Measurements from ENCODE around the gene ZNF605.
"Not testable (repeated sequence)": the region's sequence is repeated elsewhere in the genome, so short reads cannot be mapped to it uniquely, and the experiment has no call there.

ZNF605 gene

DNA sequence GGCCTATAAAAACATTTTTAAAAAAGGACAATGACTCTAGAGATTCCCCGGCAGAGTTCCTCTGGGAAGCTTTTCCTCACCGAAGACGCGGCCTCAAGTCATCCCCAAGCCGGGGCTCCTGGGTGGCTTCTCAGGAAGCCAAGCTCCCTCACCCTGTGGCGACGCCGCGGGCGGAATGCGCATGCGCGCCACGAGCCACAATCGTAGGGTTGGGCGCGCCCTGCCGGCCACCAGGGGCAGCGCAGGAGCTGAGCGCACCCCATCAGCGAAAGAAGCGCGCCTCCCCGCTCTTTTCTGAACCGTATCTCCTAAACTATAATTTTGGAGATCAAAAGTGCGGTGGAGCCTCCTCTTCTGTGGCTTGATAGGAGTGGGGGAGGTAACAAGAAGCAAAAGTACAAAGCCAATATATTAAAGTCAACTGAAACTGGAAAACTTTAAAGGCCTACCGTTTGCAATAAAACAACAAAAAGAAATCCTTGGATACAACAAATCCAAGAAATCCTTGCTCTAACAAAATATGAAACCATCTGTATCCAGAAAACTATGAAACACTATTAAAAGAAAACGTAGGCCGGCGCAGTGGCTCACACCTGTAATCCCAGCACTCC lies 51.3 kb downstream of the ZNF605 start:
- DNase-seq: no peak

DNA sequence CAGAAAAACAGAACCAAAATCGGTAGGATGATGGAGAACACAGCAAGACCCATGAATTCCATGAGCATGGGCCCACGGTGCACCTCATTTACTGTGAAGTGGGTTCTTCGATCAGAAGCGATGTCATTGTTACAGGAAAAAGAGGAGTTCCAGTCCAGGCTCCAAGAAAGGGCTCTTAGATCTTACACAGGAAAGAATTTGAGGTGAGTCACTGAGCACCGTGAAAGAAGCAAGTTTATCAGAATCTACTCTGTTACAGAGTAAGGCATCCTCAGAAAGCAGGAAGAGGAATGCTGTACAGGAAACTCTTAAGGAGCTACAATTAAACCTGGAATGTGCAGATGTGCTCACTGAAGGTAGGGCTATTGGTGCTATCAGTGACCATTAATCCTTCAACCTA lies 57.1 kb downstream of the ZNF605 start:
- no peak for DNase-seq

DNA sequence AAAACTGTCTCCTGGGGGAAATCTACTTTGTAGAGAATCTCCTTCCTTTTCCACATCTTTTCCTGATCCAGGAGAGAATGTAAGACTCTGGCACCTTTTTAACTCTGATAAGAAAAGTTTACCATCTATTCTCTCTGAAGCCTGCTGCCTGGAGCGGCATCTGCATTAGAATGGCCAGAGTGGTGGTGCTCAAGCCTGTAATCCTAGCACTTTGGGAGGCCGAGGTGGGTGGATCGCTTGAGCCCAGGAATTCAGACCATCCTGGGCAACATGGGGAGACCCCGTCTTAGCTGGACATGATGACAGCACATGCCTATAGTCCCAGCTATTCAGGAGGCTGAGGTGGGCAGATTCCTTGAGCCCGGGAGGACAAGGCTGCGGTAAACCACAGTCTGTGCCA lies 67.3 kb downstream of the ZNF605 start:
- DNase-seq: no peak

DNA sequence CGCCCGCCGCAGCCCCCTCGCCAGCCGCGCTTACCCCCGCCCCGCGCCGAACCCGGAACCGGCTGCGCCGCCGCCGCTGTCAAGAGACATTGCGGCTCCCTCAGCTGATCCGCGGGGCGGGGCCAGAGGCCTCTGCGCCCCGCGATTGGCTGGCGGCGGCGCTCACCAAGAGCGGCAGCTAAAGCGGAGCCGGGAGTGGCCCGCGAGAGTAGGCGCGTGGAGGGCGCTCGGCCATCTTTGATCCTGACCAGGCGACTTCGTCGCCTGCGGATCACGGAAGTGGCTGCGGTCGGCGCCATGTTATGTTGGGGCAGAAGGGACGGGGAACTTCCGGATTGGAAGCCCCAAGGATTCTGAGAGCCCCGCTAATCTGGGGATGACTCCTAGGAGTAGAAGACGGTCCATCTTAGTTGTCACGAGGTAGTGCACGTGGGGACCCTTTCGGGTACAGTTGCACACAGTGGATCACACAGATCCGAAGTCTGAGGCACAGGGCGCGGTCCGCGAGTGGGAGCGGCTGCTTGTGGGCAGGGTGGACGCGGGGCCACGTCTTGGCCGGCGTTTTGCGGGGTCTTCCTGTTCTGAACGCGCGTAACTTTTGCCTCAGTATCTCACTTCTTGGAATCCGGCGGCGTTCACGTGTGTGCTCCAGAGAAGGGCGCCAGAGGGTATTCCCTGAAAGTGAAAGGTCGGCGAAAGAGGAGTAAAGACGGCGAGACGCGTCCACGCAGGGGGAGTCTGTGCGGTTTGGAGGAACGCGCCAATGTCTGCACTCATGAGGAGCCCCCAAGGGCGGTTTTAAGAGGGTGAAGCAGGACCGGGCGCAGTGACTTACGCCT lies 68.4 kb downstream of the ZNF605 start, which contains the start of gene CHFR:
CHFR (minus strand) TSS at position 93 of the 839 bp plus-strand sequence. CDS start 277 bp downstream, outside the sequence.
- DNase-seq: peak; percentile 96

DNA sequence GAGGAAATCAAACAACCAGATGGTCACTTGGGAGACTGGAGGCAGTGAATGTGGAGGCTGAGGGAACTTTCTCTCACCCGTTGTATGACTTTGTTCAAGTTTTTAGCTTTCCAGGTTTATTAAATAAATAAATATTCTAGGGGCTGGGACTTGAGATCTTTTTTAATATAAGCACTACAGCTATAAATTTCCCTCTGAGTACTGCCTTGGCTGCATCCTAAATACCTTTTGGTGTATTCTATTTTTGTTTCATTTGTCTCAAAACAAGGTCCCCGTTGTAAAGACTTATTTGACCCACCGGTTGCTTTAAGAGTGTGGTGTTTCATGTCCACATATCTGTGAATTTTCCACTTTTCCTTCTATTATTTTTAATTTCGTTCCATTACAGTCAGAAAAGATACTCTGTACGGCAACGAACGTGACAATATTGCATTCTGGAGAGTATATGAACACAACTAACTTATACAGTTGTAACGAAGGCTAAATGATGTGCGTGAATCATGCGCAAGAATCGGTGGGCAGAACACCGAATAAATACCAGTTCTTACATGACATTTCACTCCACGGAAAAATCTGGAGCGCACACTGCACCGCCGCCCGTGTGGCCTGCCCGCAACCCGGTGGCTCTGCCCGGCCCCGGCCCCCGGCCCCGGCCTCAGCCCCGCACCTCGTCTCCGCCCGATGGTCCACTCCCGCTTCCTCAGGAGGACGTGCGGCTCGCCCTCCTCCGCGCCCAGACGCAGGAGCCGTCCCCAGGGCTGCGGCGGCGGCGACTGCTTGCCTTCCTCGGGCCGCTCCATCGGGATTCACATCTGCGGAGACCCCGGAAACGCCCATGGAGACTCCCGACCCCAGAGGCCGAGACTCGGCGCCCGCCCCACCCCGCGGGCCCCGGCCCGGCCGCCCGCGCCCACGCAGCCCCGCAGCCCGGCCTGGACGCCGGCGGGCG lies 69.3 kb downstream of the ZNF605 start:
- DNase-seq: no peak

DNA sequence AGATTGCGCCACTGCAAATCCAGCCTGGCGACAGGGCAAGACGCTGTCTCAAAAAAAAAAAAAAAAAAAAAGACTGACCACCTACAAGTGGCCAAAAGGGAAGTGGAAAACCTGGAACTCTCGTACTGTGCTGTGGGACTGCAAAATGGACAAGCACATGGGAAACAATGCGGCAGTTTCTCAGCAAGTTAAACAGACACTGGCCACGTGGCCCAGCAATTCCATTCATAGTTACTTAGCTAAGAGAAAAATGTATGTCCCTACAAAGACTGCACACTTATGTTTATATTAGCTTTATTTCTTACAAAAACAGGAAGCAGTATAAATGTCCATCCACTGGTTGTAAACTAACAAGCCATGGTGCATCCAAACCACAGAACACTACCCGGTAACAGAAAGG lies 74.3 kb downstream of the ZNF605 start:
- no peak for DNase-seq

DNA sequence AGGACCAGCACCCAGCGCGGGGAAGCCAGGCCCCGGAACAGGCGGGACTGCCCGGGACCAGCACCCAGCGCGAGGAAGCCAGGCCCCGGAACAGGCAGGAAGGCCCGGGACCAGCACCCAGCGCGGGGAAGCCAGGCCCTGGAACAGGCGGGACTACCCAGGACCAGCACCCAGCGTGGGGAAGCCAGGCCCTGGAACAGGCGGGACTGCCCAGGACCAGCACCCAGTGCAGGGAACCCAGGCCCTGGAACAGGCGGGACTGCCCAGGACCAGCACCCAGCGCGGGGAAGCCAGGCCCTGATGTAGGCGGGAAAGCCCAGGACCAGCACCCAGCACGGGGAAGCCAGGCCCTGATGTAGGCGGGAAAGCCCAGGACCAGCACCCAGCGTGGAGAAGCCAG lies 81.5 kb downstream of the ZNF605 start:
- not testable (repeated sequence) for DNase-seq

DNA sequence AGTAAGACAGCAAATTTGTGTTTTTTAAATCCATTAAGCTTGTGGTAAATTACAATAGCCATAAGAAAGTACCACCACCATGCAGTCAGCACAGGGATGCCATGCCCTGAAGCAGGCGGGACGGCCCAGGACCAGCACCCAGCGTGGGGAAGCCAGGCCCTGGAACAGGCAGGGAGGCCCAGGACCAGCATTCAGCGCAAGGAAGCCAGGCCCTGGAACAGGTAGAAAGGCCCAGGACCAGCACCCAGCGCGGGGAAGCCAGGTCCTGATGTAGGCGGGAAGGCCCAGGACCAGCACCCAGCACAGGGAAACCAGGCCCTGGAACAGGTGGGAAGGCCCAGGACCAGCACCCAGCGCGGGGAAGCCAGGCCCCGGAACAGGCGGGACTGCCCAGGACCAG lies 81.9 kb downstream of the ZNF605 start:
- DNase-seq: no peak

DNA sequence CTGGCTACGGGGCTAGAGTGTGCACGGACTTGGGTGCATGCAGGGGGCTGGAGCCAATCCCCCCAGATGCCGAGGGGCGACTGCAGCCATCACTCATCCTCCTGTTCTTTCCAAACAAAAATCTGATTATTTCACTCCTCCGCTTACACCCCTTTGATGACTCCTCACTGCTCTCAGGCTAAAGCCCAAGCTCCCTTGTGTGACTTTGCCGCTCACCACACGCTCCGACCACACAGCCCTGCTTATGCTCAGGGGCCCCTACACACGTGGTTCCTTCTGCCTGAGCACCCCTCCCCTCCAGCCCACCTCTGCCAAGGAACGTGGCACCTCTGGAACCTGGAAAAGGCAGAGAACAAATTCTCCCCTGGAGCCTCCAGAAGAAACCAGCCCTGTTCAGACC lies 82.4 kb downstream of the ZNF605 start:
- DNase-seq: no peak

DNA sequence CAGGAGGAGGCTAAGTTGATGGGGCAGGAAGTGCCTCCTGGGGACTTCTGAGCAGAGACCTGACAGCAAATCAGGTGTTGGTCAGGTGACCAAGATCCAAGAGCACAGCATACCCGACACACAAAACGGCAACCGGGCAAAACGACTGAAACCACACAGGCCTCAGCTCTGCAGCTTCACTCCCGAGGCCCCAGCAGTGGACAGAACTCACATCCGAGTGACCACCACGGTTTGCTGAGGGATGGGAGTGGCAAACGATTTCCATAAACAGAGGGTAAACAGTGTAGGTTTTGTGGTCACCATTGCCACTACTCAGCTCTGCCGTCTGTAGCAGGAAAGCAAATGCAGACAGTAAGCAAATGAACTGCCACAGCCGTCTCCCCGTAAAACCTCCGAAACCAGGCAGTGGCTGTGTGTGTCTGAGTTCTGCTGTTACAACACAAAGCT lies 83.1 kb downstream of the ZNF605 start:
- no peak for DNase-seq

DNA sequence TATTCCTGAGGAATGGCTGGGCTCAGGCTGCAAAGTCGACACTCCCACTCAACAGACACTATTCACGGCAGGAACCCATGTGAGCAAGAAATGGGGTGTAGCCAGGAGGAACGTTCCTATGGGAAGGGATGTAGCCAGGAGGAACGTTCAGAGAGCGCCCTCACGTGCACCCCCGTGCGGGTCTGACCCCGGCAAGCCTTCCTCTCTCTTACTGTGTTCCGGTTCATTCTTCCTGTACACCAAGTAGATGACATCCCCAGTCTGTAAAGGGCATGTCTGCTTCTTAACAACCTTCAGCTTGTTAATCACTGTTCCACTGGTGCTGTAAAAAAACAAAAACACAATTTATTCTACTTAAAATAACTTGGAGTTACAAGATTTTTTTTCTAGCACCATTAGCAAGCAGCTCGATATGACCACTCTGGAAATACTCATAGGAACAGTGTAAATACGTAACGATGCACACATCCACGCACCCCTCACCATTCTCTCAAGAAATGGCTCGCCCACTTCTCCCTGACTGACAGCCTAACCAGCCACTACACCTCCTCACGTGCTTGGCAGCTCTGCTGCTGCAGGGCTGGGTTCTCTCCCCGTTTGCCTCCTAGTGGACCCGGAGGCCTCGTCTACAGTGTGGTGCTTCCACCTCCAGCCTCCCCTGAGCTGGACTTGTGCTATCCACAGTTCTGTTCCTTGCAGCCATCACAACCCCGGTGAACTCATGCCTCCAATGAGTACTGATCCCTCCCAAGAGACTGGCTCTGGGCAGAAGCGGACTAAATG lies 83.8 kb downstream of the ZNF605 start:
- no peak for DNase-seq

DNA sequence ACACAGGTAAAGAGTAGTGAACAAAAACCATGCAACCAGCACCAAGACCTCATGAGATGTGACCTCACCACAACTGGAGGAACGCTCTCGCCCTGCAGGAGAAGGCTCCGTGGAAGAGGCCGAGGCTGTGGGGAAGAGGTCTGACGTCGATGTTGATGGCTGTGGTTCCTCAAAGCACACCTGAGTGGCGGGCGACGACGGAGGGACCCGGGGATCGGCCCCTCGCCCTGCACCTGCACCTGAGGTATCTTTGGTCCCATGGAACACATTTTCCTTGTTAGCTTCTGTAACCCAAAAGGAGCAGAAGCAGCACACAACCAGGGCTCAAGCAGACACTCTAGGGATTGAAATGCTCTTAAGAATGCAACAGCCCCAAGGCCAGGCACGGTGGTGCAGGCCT lies 86.6 kb downstream of the ZNF605 start:
- DNase-seq: no peak

Data from NCI-H1436 (cell line).